ENCODE measurements around the gene IRX5.

IRX5 gene

GRCh38 chr16:54952195-54952594 is 21.5 kb downstream of the IRX5 start:
- DNase-seq (ENCODE audit: low read depth) = no peak

- no peak for DNase-seq (ENCODE audit: low read depth)
Measured at GRCh38 chr16:54953461-54953860, 22.8 kb downstream of the IRX5 start.

GRCh38 chr16:54954220-54954619 is 23.6 kb downstream of the IRX5 start:
- DNase-seq (ENCODE audit: low read depth) = no peak

- no peak for DNase-seq (ENCODE audit: low read depth)
Measured at GRCh38 chr16:54955757-54956156, 25.1 kb downstream of the IRX5 start.

GRCh38 chr16:54957403-54958166 is 26.9 kb downstream of the IRX5 start:
- DNase-seq (ENCODE audit: low read depth) = no peak

- no peak for DNase-seq (ENCODE audit: low read depth)
Measured at GRCh38 chr16:54962045-54962444, 31.4 kb downstream of the IRX5 start.

GRCh38 chr16:54964239-54964638 is 33.6 kb downstream of the IRX5 start:
- DNase-seq (ENCODE audit: low read depth) = no peak

GRCh38 chr16:54965464-54965863 is 34.8 kb downstream of the IRX5 start:
- DNase-seq (ENCODE audit: low read depth) = no peak

GRCh38 chr16:54968011-54968410 is 37.3 kb downstream of the IRX5 start:
- no peak for DNase-seq (ENCODE audit: low read depth)

GRCh38 chr16:54968784-54969183 is 38.1 kb downstream of the IRX5 start:
- DNase-seq (ENCODE audit: low read depth) = no peak

- no peak for DNase-seq (ENCODE audit: low read depth)
Measured at GRCh38 chr16:54970016-54970415, 39.4 kb downstream of the IRX5 start.

- no peak for DNase-seq (ENCODE audit: low read depth)
Measured at GRCh38 chr16:54974367-54974766, 43.7 kb downstream of the IRX5 start.

- no peak for DNase-seq (ENCODE audit: low read depth)
Measured at GRCh38 chr16:54976651-54977200, 46.1 kb downstream of the IRX5 start.

GRCh38 chr16:54977211-54977610 is 46.5 kb downstream of the IRX5 start:
- DNase-seq (ENCODE audit: low read depth) = no peak

- no peak for DNase-seq (ENCODE audit: low read depth)
Measured at GRCh38 chr16:54980821-54981220, 50.2 kb downstream of the IRX5 start.

Data from activated T-helper 9 cell treated with anti-CD3 and anti-CD28 coated beads, Interleukin-2, amount 50 U/mL, for 16 hours (primary cell).